Hepatocyte (in vitro differentiated cells): Measurements from ENCODE around the gene ULK4.

ENCODE experiments used
- CTCF ChIP-seq: fragments of 200-600 bp; sonication (generic); IDR thresholded peaks from 2 replicates; pipeline ENCODE4 v1.5.1; 2016; ENCODE audit warnings: antibody characterized with exemption, mild to moderate bottlenecking; ENCODE audit not compliant: poor library complexity
- EZH2 ChIP-seq: fragments of 200-600 bp; sonication (generic); IDR thresholded peaks from 2 replicates; pipeline ENCODE4 v1.6.1; 2016; ENCODE audit warnings: antibody characterized with exemption, mild to moderate bottlenecking, borderline replicate concordance
- EZH2phosphoT487 ChIP-seq: fragments of 200-600 bp; sonication (generic); IDR thresholded peaks from one replicate; pipeline ENCODE4 v1.6.1; 2018; ENCODE audit warnings: antibody characterized with exemption, mild to moderate bottlenecking, low read depth, moderate library complexity; ENCODE audit not compliant: unreplicated experiment, severe bottlenecking

GRCh38 chr3:41330465-41330864 is 631.4 kb downstream of the ULK4 start:
- TF ChIP-seq CTCF: no peak
- TF ChIP-seq EZH2: no peak
- TF ChIP-seq EZH2phosphoT487: no peak
